Natural killer cell (primary cell): Measurements from ENCODE around the gene LSM14A. TPM values are rescaled to one million over a fixed set of nuclear protein-coding genes. Genes with fewer than 3 reads are reported as not detected.

Source experiments
- ATAC-seq, 3 donors: fragments of 150-1000 bp in 2 of 3; fragments of 200-7000 bp in 1 of 3; cut with Tn5 transposase; 1 replicate in 1 of 3; 2 replicates in 2 of 3; pipeline ENCODE4 v1.10.0; 2021; ENCODE audit warnings: mild to moderate bottlenecking in 2 of 3, moderate library complexity in 2 of 3
- DNase-seq, 2 donors: peaks; one replicate each; pipeline versions ENCODE4 v3.0.0 to v3.0.0-alpha.2; 2013 to 2021; ENCODE audit warnings: mixed read lengths in 1 of 2
- H3K27ac ChIP-seq: one replicate; pipeline ENCODE4 v1.5.1; 2013; ENCODE audit warnings: mild to moderate bottlenecking, low read length
- H3K27me3 ChIP-seq: one replicate; pipeline ENCODE4 v1.6.1; 2013; ENCODE audit warnings: low read length; ENCODE audit not compliant: control insufficient read depth, insufficient read depth
- H3K36me3 ChIP-seq: one replicate; pipeline ENCODE4 v1.6.1; 2013; ENCODE audit warnings: low read length; ENCODE audit not compliant: control insufficient read depth, insufficient read depth
- H3K4me1 ChIP-seq: one replicate; pipeline ENCODE4 v1.6.1; 2013; ENCODE audit warnings: low read length; ENCODE audit not compliant: control insufficient read depth, insufficient read depth
- H3K4me3 ChIP-seq: one replicate; pipeline ENCODE4 v1.5.1; 2013; ENCODE audit warnings: low read length
- H3K9me3 ChIP-seq: one replicate; pipeline ENCODE4 v1.6.1; 2013; ENCODE audit warnings: low read length; ENCODE audit not compliant: control insufficient read depth, insufficient read depth
- H3K27ac Mint-ChIP-seq, 2 donors: one replicate each; pipeline ENCODE4 v1.8.0; 2022; ENCODE audit warnings: mild to moderate bottlenecking in 2 of 2, mixed read lengths in 2 of 2, moderate library complexity in 1 of 2
- H3K27me3 Mint-ChIP-seq, 2 donors: one replicate each; pipeline ENCODE4 v1.8.0; 2022; ENCODE audit warnings: low read depth in 2 of 2, mixed read lengths in 2 of 2
- H3K36me3 Mint-ChIP-seq: one replicate; pipeline ENCODE4 v1.8.0; 2022; ENCODE audit warnings: mixed read lengths
- H3K4me1 Mint-ChIP-seq, 2 donors: one replicate each; pipeline ENCODE4 v1.8.0; 2022; ENCODE audit warnings: mixed read lengths in 2 of 2
- H3K4me3 Mint-ChIP-seq: one replicate; pipeline ENCODE4 v1.8.0; 2022; ENCODE audit warnings: mild to moderate bottlenecking, moderate library complexity, mixed read lengths
- H3K9me3 Mint-ChIP-seq, 2 donors: one replicate each; pipeline ENCODE4 v1.8.0; 2022; ENCODE audit warnings: mixed read lengths in 2 of 2
- WGBS: methylation state at CpG from one replicate; pipeline ENCODE4 v1.1.7; 2013; ENCODE audit warnings: missing lambda C conversion rate; ENCODE audit not compliant: insufficient coverage; 5-methylcytosine and 5-hydroxymethylcytosine counted together
- intact Hi-C: fragments of 100-400 bp; cut with micrococcal nuclease; formaldehyde crosslinking; loops from one replicate; pipeline ENCODE4 v1.14.2; 2022
- total RNA-seq, 4 donors: library from RNA; stranded (reverse); fragments of 120-200 nt in 1 of 4; gene quantifications; one replicate each; pipeline versions ENCODE4 v1.2.3 to v1.2.4, GENCODE V29; 2013 to 2022
- TF ChIP-seq, protein P1 (sequence below): fragments of 200-600 bp; IDR thresholded peaks from one replicate; pipeline ENCODE4 v1.8.0; 2022; ENCODE audit warnings: antibody characterized with exemption

The LSM14A gene
- total RNA-seq, 3 donors from 2014 or later (not counting 1 experiment from before 2014, with no cell fraction given): 201 to 246 (median 202) TPM

GRCh38 chr19:34180709-34181108 is 8.4 kb downstream of the LSM14A start:
- peak overlapping the region; percentile 89 to 98 for H3K27ac Mint-ChIP-seq
- intact Hi-C loops: no loop called here
- peak overlapping the region; percentile 11 for H3K4me3 Mint-ChIP-seq
- TF ChIP-seq, protein P1, sequence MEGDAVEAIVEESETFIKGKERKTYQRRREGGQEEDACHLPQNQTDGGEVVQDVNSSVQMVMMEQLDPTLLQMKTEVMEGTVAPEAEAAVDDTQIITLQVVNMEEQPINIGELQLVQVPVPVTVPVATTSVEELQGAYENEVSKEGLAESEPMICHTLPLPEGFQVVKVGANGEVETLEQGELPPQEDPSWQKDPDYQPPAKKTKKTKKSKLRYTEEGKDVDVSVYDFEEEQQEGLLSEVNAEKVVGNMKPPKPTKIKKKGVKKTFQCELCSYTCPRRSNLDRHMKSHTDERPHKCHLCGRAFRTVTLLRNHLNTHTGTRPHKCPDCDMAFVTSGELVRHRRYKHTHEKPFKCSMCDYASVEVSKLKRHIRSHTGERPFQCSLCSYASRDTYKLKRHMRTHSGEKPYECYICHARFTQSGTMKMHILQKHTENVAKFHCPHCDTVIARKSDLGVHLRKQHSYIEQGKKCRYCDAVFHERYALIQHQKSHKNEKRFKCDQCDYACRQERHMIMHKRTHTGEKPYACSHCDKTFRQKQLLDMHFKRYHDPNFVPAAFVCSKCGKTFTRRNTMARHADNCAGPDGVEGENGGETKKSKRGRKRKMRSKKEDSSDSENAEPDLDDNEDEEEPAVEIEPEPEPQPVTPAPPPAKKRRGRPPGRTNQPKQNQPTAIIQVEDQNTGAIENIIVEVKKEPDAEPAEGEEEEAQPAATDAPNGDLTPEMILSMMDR: no peak
- Histone ChIP-seq H3K4me3 (no peak overlapping the region), H3K4me1 (peaks cover 33% of the 10 kb centered on the region), H3K36me3 (peaks cover 11% of the 10 kb centered on the region), H3K27me3 (no peaks in the 10 kb centered on the region), H3K9me3 (no peaks in the 10 kb centered on the region), H3K27ac (no peak overlapping the region)
- no peaks in the 10 kb centered on the region for H3K9me3 Mint-ChIP-seq
- H3K36me3 Mint-ChIP-seq: no peaks in the 10 kb centered on the region
- no peaks in the 10 kb centered on the region for H3K27me3 Mint-ChIP-seq
- 90% methylated on average over 5 of the region's 5 CpGs for WGBS
- DNase-seq: no peak
- peaks cover 67 to 72% of the 10 kb centered on the region in 2 donors for H3K4me1 Mint-ChIP-seq
- no peak for ATAC-seq

GRCh38 chr19:34181111-34181864 is 9.0 kb downstream of the LSM14A start:
- H3K9me3 ChIP-seq: no peaks in the 10 kb centered on the region
- Mint-ChIP-seq H3K27ac (peak overlapping the region; percentile 89 to 98), H3K36me3 (no peaks in the 10 kb centered on the region), H3K4me1 (peaks cover 72 to 73% of the 10 kb centered on the region in 2 donors), H3K27me3 (no peaks in the 10 kb centered on the region), H3K4me3 (peak overlapping the region; percentile 5), H3K9me3 (no peaks in the 10 kb centered on the region)
- ATAC-seq: no peak
- TF ChIP-seq, protein P1: no peak
- WGBS: 84% methylated on average over 5 of the region's 5 CpGs
- H3K27ac ChIP-seq: no peak overlapping the region
- no peak overlapping the region for H3K4me3 ChIP-seq
- peaks cover 31% of the 10 kb centered on the region for H3K4me1 ChIP-seq
- peaks cover 11% of the 10 kb centered on the region for H3K36me3 ChIP-seq
- DNase-seq: no peak
- H3K27me3 ChIP-seq: no peaks in the 10 kb centered on the region
- intact Hi-C loops: no loop called here

GRCh38 chr19:34182125-34182524 is 9.8 kb downstream of the LSM14A start:
- H3K36me3 Mint-ChIP-seq: no peaks in the 10 kb centered on the region
- no peak overlapping the region for H3K4me3 Mint-ChIP-seq
- no peak for ATAC-seq
- H3K27me3 Mint-ChIP-seq: no peaks in the 10 kb centered on the region
- Histone ChIP-seq H3K4me3 (no peak overlapping the region), H3K9me3 (no peaks in the 10 kb centered on the region), H3K27me3 (no peaks in the 10 kb centered on the region), H3K27ac (no peak overlapping the region), H3K4me1 (peaks cover 36% of the 10 kb centered on the region), H3K36me3 (peaks cover 11% of the 10 kb centered on the region)
- DNase-seq: no peak
- H3K9me3 Mint-ChIP-seq: no peaks in the 10 kb centered on the region
- H3K27ac Mint-ChIP-seq: peak overlapping the region; percentile 89 to 98
- TF ChIP-seq, protein P1: no peak
- peaks cover 68 to 71% of the 10 kb centered on the region in 2 donors for H3K4me1 Mint-ChIP-seq
- intact Hi-C loops: no loop called here
